ENCODE results near the gene SDK1.

Gene SDK1

DNA sequence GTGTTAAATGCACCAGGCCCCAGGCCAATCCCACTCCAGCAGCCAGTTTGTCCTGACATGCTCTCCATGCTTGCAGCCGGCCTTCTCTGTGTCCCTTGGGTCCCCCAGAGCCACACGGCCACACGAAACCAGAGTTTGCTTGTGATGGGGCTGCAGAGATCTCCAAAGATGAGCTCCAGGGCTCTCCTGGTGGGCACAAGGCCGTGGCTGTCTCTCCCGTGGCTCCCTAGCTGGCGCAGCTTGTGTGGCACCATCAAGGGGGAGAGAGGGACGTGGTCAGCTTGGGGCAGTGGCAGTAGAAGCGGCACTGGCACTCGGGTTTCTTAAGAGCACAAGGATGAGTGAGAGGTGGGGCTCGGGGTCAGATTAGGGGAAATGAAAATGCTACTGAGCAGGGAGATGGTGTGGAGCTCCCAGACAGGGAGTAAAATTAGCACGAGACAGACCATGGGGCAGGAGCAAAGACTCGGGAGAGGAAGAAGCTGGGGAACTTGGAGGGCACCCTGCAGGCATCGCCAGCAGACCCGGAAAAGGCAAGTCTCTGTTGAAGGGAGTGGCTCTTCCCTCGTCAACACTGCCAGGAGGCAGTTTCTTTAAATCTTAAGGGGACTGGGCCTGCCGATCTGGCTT, 808.5 kb downstream of the SDK1 start:
- no peak overlapping the region for H3K4me3 ChIP-seq (ENCODE audit: low read length)
- no peak for DNase-seq (ENCODE audit: low read depth)
- no peaks in the 10 kb centered on the region for H3K36me3 ChIP-seq (ENCODE audit: control insufficient read depth, insufficient read depth, low read length, severe bottlenecking)
- H3K4me1 ChIP-seq (ENCODE audit: control insufficient read depth, insufficient read depth, low read length): no peaks in the 10 kb centered on the region
- H3K9me3 ChIP-seq (ENCODE audit: control insufficient read depth, low read length): no peaks in the 10 kb centered on the region
- H3K9ac ChIP-seq (ENCODE audit: low read length): no peak overlapping the region
- H3K27me3 ChIP-seq (replicated peaks; ENCODE audit: control insufficient read depth, insufficient read depth, low read length): no peaks in the 10 kb centered on the region

DNA sequence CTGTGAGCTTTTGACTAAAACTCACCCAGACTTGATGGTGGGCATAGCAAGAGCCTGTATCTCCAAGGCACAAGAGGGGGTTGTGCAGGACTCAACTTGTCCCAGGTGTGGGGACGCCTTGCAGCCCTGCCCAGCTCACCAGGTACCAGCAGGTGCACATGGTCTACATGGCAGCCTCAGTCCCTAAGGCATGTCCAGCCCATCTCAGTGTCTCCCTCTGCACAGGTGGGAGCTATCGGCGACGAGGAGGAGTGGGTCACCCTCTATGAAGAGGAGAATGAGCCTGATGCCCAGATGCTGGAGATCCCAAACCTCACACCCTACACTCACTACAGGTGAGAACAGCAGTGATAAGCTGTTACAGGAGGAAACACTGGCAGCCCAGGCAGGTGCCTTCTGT, 809.4 kb downstream of the SDK1 start:
- no peaks in the 10 kb centered on the region for H3K4me1 ChIP-seq (ENCODE audit: control insufficient read depth, insufficient read depth, low read length)
- H3K9me3 ChIP-seq (ENCODE audit: control insufficient read depth, low read length): no peaks in the 10 kb centered on the region
- DNase-seq (ENCODE audit: low read depth): no peak
- H3K9ac ChIP-seq (ENCODE audit: low read length): no peak overlapping the region
- H3K36me3 ChIP-seq (ENCODE audit: control insufficient read depth, insufficient read depth, low read length, severe bottlenecking): no peaks in the 10 kb centered on the region
- no peak overlapping the region for H3K4me3 ChIP-seq (ENCODE audit: low read length)
- H3K27me3 ChIP-seq (replicated peaks; ENCODE audit: control insufficient read depth, insufficient read depth, low read length): no peaks in the 10 kb centered on the region

DNA sequence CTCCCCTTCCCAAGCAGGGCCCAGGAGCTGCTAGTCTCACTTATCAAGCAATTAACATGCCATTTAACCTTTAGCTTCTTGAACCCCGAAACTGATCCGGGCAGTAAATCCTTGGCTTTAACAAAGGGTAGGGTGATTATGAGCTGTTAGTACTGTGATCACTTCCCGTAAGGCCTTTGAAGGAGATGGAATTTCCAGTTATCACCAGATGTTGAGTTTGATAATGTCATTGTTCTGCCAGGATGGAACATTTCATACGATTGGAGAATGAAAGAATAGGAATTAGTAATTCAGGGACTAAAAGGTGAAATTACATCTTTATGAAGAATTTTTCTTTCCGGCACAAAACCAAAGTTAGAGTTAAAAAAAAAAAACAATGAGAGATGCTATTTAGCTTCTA, 810.1 kb downstream of the SDK1 start:
- Histone ChIP-seq H3K36me3 (ENCODE audit: control insufficient read depth, insufficient read depth, low read length, severe bottlenecking) (no peaks in the 10 kb centered on the region), H3K27me3 (replicated peaks; ENCODE audit: control insufficient read depth, insufficient read depth, low read length) (no peaks in the 10 kb centered on the region)

DNA sequence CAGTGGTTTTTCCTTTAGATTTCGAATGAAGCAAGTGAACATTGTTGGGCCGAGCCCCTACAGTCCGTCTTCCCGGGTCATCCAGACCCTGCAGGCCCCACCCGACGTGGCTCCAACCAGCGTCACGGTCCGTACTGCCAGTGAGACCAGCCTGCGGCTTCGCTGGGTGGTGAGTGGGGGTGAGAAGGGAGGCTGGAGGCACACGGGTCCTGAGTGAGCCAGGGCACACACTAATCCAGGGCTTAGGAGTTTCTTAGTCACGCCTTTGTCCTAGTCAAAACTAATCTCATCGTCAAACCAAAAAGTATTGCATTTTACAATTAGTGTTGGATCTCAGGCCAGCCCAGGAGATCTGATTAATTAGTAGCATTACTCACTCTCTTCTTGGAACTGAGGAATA, 812.2 kb downstream of the SDK1 start:
- Histone ChIP-seq H3K27me3 (replicated peaks; ENCODE audit: control insufficient read depth, insufficient read depth, low read length) (no peaks in the 10 kb centered on the region), H3K4me3 (ENCODE audit: low read length) (no peak overlapping the region), H3K9me3 (ENCODE audit: control insufficient read depth, low read length) (no peaks in the 10 kb centered on the region), H3K36me3 (ENCODE audit: control insufficient read depth, insufficient read depth, low read length, severe bottlenecking) (no peaks in the 10 kb centered on the region), H3K4me1 (ENCODE audit: control insufficient read depth, insufficient read depth, low read length) (no peaks in the 10 kb centered on the region), H3K9ac (ENCODE audit: low read length) (no peak overlapping the region)
- no peak for DNase-seq (ENCODE audit: low read depth)

More for the DNA sequence above, 810.1 kb downstream of the SDK1 start:
- no peaks in the 10 kb centered on the region for H3K4me1 ChIP-seq (ENCODE audit: control insufficient read depth, insufficient read depth, low read length)
- no peaks in the 10 kb centered on the region for H3K9me3 ChIP-seq (ENCODE audit: control insufficient read depth, low read length)
- no peak overlapping the region for H3K9ac ChIP-seq (ENCODE audit: low read length)
- no peak overlapping the region for H3K4me3 ChIP-seq (ENCODE audit: low read length)
- DNase-seq (ENCODE audit: low read depth): no peak

DNA sequence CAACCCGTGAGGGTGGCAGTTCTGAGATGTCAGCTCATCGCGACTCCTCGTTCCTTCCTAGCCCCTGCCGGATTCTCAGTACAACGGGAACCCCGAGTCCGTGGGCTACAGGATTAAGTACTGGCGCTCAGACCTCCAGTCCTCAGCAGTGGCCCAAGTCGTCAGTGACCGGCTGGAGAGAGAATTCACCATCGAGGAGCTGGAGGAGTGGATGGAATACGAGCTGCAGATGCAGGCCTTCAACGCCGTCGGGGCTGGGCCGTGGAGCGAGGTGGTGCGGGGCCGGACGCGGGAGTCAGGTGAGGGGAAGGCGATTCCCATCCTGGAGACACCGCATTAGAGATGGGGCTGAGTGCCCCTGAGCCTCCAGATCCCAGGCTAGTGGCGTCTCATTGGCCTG, 812.9 kb downstream of the SDK1 start:
- H3K4me3 ChIP-seq (ENCODE audit: low read length): no peak overlapping the region
- no peaks in the 10 kb centered on the region for H3K4me1 ChIP-seq (ENCODE audit: control insufficient read depth, insufficient read depth, low read length)
- no peaks in the 10 kb centered on the region for H3K27me3 ChIP-seq (replicated peaks; ENCODE audit: control insufficient read depth, insufficient read depth, low read length)
- no peaks in the 10 kb centered on the region for H3K9me3 ChIP-seq (ENCODE audit: control insufficient read depth, low read length)
- no peak for DNase-seq (ENCODE audit: low read depth)
- no peak overlapping the region for H3K9ac ChIP-seq (ENCODE audit: low read length)
- no peaks in the 10 kb centered on the region for H3K36me3 ChIP-seq (ENCODE audit: control insufficient read depth, insufficient read depth, low read length, severe bottlenecking)

DNA sequence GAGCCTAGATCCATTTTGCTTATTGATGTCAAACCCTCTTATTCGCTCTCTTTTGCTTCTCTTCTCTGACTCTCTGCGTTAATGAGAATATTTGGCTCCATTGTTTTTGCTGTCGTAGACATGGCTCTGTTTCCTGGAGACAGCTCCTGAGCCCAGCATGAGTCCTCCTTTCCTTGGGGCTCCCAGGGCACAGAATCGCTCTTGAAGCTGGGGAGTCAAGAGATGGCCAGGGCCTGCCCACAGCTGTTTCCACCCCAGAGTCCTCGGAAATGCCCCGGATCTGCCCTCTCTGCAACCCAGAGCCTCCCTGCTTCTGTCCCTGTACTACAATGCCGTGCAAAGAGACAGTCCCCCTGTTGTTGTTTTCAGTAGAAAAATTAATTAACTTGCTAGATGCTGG, 814.4 kb downstream of the SDK1 start:
- Histone ChIP-seq H3K4me3 (ENCODE audit: low read length) (no peak overlapping the region), H3K36me3 (ENCODE audit: control insufficient read depth, insufficient read depth, low read length, severe bottlenecking) (no peaks in the 10 kb centered on the region), H3K4me1 (ENCODE audit: control insufficient read depth, insufficient read depth, low read length) (no peaks in the 10 kb centered on the region), H3K9me3 (ENCODE audit: control insufficient read depth, low read length) (no peaks in the 10 kb centered on the region), H3K27me3 (replicated peaks; ENCODE audit: control insufficient read depth, insufficient read depth, low read length) (no peaks in the 10 kb centered on the region), H3K9ac (ENCODE audit: low read length) (no peak overlapping the region)
- no peak for DNase-seq (ENCODE audit: low read depth)

DNA sequence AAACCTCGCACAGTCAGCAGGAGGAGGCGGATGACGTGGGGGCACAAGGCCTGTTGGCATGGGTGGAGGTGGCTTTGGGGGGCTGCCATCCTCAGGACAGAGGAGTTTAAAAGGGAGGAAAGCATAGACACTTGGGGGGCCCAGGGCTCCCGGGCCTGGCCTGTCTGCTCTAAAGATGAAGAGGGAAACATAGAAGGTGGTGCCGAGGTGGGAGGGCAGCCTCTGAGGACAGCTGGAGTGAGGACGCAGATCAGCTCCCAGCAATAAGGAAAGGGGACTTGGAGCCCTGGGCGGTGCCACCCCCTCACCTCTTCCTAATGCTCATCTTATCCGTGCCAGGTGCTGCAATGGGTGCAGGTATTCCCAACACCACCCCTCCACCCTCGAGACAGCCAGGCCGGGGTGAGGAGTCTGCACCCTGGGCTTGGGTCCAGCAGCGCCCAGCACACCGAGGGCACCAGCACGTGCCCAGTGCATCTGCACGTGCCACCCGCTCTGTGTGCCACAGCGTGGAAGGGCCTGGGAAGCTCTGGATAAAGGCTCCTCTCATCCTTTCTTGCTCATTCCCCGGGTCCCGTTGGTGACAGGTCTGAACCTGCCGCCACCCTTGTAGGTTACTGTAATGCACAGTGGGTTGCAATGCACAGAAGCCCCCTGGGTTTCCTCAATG, 815.0 kb downstream of the SDK1 start:
- H3K36me3 ChIP-seq (ENCODE audit: control insufficient read depth, insufficient read depth, low read length, severe bottlenecking): no peaks in the 10 kb centered on the region
- H3K9me3 ChIP-seq (ENCODE audit: control insufficient read depth, low read length): no peaks in the 10 kb centered on the region
- no peak for DNase-seq (ENCODE audit: low read depth)
- no peak overlapping the region for H3K4me3 ChIP-seq (ENCODE audit: low read length)
- H3K4me1 ChIP-seq (ENCODE audit: control insufficient read depth, insufficient read depth, low read length): no peaks in the 10 kb centered on the region
- no peaks in the 10 kb centered on the region for H3K27me3 ChIP-seq (replicated peaks; ENCODE audit: control insufficient read depth, insufficient read depth, low read length)
- no peak overlapping the region for H3K9ac ChIP-seq (ENCODE audit: low read length)

DNA sequence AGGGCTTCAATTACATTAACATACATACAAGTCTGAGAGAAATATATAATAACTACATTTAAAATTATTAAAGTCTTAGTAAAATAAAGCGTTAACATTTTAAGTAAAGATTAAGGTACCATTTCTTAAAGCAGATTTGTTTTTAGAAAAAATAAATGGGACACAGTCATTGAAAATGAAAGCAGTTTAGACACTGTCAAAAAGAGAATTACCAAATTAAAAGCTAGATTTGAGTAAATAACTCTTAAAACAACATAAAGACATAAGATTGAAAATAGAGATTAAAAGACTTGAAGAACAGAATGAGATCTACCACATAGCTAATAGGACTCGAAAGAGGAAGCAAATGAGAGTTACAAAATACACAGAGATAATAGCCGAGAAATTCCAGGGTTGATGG, 818.8 kb downstream of the SDK1 start:
- no peaks in the 10 kb centered on the region for H3K4me1 ChIP-seq (ENCODE audit: control insufficient read depth, insufficient read depth, low read length)
- no peak overlapping the region for H3K4me3 ChIP-seq (ENCODE audit: low read length)
- DNase-seq (ENCODE audit: low read depth): no peak
- no peaks in the 10 kb centered on the region for H3K27me3 ChIP-seq (replicated peaks; ENCODE audit: control insufficient read depth, insufficient read depth, low read length)
- H3K9me3 ChIP-seq (ENCODE audit: control insufficient read depth, low read length): no peaks in the 10 kb centered on the region
- H3K36me3 ChIP-seq (ENCODE audit: control insufficient read depth, insufficient read depth, low read length, severe bottlenecking): no peaks in the 10 kb centered on the region
- H3K9ac ChIP-seq (ENCODE audit: low read length): no peak overlapping the region

DNA sequence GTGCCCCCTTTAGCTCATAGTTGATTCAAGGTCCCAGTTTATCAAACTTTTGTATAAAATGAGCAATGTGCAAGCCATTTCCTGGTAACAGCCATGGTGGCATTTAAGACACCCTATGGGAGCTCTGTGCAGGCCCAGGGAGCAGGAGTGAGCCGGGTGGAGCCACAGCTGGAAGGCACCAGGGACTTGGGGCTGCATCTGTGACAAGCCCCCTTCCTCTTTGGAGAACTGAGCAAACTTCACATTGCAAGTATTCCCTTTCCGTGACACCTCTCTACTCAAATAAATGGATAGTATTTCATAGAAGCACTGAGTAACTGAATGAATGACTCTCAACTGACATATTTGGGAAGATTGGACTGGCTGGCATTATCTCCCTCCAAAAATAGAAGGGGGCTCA, 822.3 kb downstream of the SDK1 start:
- Histone ChIP-seq H3K9me3 (ENCODE audit: control insufficient read depth, low read length) (no peaks in the 10 kb centered on the region), H3K9ac (ENCODE audit: low read length) (no peak overlapping the region), H3K4me1 (ENCODE audit: control insufficient read depth, insufficient read depth, low read length) (no peaks in the 10 kb centered on the region), H3K4me3 (ENCODE audit: low read length) (no peak overlapping the region), H3K27me3 (replicated peaks; ENCODE audit: control insufficient read depth, insufficient read depth, low read length) (no peaks in the 10 kb centered on the region), H3K36me3 (ENCODE audit: control insufficient read depth, insufficient read depth, low read length, severe bottlenecking) (no peaks in the 10 kb centered on the region)
- DNase-seq (ENCODE audit: low read depth): no peak

DNA sequence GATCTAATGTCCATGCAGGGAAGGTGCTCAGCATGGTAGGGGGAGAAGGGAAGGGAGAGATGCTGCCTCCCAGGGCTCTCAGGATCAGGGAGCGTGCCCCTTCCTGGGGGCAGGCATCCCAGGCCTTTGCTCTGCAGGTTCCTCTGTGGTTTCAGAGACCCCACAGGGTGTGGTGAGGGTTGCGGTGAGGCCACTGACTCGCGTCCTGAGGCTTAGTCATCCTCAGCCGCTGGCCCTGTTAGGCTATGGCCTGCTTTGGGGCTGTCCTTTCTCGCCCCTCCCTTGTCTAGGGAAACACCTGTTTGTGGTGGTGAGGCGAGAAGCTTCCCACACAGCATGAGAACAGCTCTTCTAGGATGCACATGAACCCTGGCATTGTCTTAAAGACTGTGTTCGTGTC, 822.8 kb downstream of the SDK1 start:
- Histone ChIP-seq H3K4me1 (ENCODE audit: control insufficient read depth, insufficient read depth, low read length) (no peaks in the 10 kb centered on the region), H3K27me3 (replicated peaks; ENCODE audit: control insufficient read depth, insufficient read depth, low read length) (no peaks in the 10 kb centered on the region), H3K9ac (ENCODE audit: low read length) (no peak overlapping the region), H3K4me3 (ENCODE audit: low read length) (no peak overlapping the region), H3K36me3 (ENCODE audit: control insufficient read depth, insufficient read depth, low read length, severe bottlenecking) (no peaks in the 10 kb centered on the region), H3K9me3 (ENCODE audit: control insufficient read depth, low read length) (no peaks in the 10 kb centered on the region)
- DNase-seq (ENCODE audit: low read depth): no peak

DNA sequence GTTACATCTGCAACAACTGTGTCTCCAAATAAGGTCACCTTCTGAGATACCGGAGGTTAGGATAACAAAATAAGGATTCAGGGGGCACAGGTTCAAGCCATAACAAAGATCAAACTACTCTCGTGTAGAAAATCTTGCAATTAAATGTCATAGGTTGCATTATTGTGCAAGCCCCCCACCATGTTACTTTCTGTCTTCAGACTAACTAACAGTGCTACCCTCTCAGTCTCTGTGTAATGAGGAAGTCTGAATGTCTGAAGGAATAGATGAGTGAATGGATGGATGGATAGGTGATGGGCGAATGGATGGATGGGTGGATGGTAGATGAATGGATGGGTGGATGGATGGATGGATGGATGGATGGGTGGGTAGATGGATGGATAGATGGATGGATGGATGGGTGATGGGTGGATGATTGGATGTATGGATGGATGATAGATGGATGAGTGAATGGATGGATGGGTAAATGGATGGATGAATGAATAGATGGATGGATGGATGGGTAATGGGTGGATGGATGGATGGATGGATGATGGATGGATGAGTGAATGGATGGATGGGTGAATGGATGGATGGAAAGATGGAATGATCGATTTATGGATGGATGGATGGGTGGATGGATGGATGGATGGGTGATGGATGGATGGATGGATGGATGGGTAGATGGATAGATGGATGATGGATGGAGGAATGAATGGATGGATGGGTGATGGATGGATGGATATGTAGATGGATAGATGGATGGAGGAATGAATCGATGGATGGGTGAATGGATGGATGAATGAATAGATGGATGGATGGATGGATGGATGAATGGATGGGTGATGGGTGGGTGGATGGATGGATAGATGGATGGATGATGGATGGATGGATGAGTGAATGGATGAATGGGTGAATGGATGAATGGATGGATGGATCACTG, 823.8 kb downstream of the SDK1 start:
- H3K9me3 ChIP-seq (ENCODE audit: control insufficient read depth, low read length): no peaks in the 10 kb centered on the region
- H3K36me3 ChIP-seq (ENCODE audit: control insufficient read depth, insufficient read depth, low read length, severe bottlenecking): no peaks in the 10 kb centered on the region
- H3K4me1 ChIP-seq (ENCODE audit: control insufficient read depth, insufficient read depth, low read length): no peaks in the 10 kb centered on the region
- H3K9ac ChIP-seq (ENCODE audit: low read length): no peak overlapping the region
- H3K4me3 ChIP-seq (ENCODE audit: low read length): no peak overlapping the region
- no peak for DNase-seq (ENCODE audit: low read depth)
- no peaks in the 10 kb centered on the region for H3K27me3 ChIP-seq (replicated peaks; ENCODE audit: control insufficient read depth, insufficient read depth, low read length)

All from adipocyte (in vitro differentiated cells).